Activated CD4-positive, alpha-beta T cell treated with anti-CD3 and anti-CD28 coated beads, Interleukin-2, amount 50 U/mL, for 16 hours (primary cell): ENCODE data around the gene BLTP2.

Experiments used
- DNase-seq: peaks from one replicate; pipeline ENCODE4 v3.0.0-alpha.2; 2020

The BLTP2 gene

DNA sequence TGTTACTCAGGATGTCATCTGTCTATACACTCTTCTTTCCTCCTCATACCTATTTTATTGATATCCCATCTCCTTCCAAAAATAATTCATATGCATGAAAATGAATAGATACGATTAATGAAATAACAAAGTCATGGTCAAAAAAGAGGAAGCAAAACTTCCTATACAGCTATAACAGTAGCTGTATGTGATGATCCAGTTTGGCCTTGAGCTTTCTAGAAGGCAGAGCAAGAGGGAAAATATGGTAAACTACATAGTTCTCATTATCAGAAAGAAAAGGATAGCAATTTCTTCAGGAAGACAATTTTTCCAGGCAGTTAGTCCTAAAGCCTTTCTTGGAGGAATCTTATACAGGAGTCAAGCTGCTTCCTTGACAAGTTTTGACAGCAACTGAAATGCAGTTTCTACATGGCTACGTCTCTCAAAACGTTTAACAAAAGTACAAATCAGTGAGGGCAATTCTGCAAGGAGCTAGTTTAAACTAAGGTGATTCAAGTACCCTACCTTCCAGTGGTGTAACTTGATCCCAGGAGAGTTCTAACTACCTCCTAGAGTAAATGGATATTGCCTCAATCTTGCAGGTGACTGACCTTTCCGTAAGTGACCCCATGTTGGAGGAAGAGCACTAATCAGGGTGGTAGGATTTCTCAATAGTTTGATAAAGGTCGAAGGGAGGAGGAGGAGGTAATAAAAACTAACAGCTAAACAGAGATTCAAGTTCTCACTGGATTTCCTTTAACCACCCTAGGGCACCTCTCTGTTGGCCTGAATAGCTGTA lies 47.2 kb downstream of the BLTP2 start:
- DNase-seq, result no peak
